Mesothelial cell of epicardium (in vitro differentiated cells): ENCODE data around the gene LAMB1. TPM values are rescaled to one million over a fixed set of nuclear protein-coding genes. Genes with fewer than 3 reads are reported as not detected.

Experiments used
- DNase-seq, 2 experiments: peaks; one replicate each; pipeline ENCODE4 v3.0.0; 2021; ENCODE audit warnings: low spot score in 2 of 2; ENCODE audit not compliant: unreplicated experiment in 2 of 2
- H3K27ac Mint-ChIP-seq: 2 replicates; pipeline ENCODE4 v1.8.0; 2021; ENCODE audit warnings: mixed read lengths
- H3K27me3 Mint-ChIP-seq: 2 replicates; pipeline ENCODE4 v1.8.0; 2021; ENCODE audit warnings: low read depth, mixed read lengths
- H3K36me3 Mint-ChIP-seq: 2 replicates; pipeline ENCODE4 v1.8.0; 2021; ENCODE audit warnings: mixed read lengths
- H3K4me1 Mint-ChIP-seq: 2 replicates; pipeline ENCODE4 v1.8.0; 2021; ENCODE audit warnings: mixed read lengths
- H3K4me3 Mint-ChIP-seq: 2 replicates; pipeline ENCODE4 v1.8.0; 2021; ENCODE audit warnings: mild to moderate bottlenecking, moderate library complexity, mixed read lengths
- H3K9me3 Mint-ChIP-seq: 2 replicates; pipeline ENCODE4 v1.8.0; 2021; ENCODE audit warnings: mixed read lengths
- CTCF ChIP-seq: fragments of 200-600 bp; sonication (generic); IDR thresholded peaks from one replicate; pipeline ENCODE4 v1.5.0; 2021; ENCODE audit warnings: antibody characterized with exemption; ENCODE audit not compliant: unreplicated experiment
- total RNA-seq: library from RNA; stranded (reverse); gene quantifications from 3 replicates; pipeline ENCODE4 v1.2.1, GENCODE V29; 2021

The LAMB1 gene
- total RNA-seq, 1 donor from 2014 or later: 593 TPM

GRCh38 chr7:108007762-108008161 is 4.8 kb upstream of the LAMB1 start:
- no peak overlapping the region for H3K27ac Mint-ChIP-seq
- no peak overlapping the region for H3K4me3 Mint-ChIP-seq
- no peaks in the 10 kb centered on the region for H3K9me3 Mint-ChIP-seq
- H3K36me3 Mint-ChIP-seq: no peaks in the 10 kb centered on the region
- no peak for TF ChIP-seq CTCF
- no peaks in the 10 kb centered on the region for H3K27me3 Mint-ChIP-seq
- no peak for DNase-seq
- H3K4me1 Mint-ChIP-seq: peaks cover 40% of the 10 kb centered on the region

- H3K4me3 Mint-ChIP-seq: no peak overlapping the region
- no peaks in the 10 kb centered on the region for H3K27me3 Mint-ChIP-seq
These were observed 4.3 kb upstream of the LAMB1 start for GRCh38 chr7:108007261-108007660.

GRCh38 chr7:108004220-108005142 is 1.5 kb upstream of the LAMB1 start:
- no peaks in the 10 kb centered on the region for H3K36me3 Mint-ChIP-seq
- no peak for DNase-seq
- H3K4me1 Mint-ChIP-seq: peaks cover 44% of the 10 kb centered on the region
- H3K27me3 Mint-ChIP-seq: no peaks in the 10 kb centered on the region
- no peaks in the 10 kb centered on the region for H3K9me3 Mint-ChIP-seq
- peak overlapping the region; percentile 37 for H3K27ac Mint-ChIP-seq
- peak overlapping the region; percentile 85 for H3K4me3 Mint-ChIP-seq
- no peak for TF ChIP-seq CTCF

More at GRCh38 chr7:108007261-108007660, 4.3 kb upstream of the LAMB1 start:
- no peaks in the 10 kb centered on the region for H3K9me3 Mint-ChIP-seq
- no peak for TF ChIP-seq CTCF
- no peak for DNase-seq
- no peaks in the 10 kb centered on the region for H3K36me3 Mint-ChIP-seq
- H3K27ac Mint-ChIP-seq: peak overlapping the region; percentile 76
- H3K4me1 Mint-ChIP-seq: peaks cover 37% of the 10 kb centered on the region

GRCh38 chr7:108003599-108003935 is 606 bp upstream of the LAMB1 start:
- H3K9me3 Mint-ChIP-seq: no peaks in the 10 kb centered on the region
- peak overlapping the region; percentile 85 for H3K4me3 Mint-ChIP-seq
- H3K4me1 Mint-ChIP-seq: peaks cover 53% of the 10 kb centered on the region
- peak overlapping the region; percentile 37 for H3K27ac Mint-ChIP-seq
- TF ChIP-seq CTCF: no peak
- no peak for DNase-seq
- no peaks in the 10 kb centered on the region for H3K36me3 Mint-ChIP-seq
- H3K27me3 Mint-ChIP-seq: no peaks in the 10 kb centered on the region

- no peak for TF ChIP-seq CTCF
- Mint-ChIP-seq H3K4me1 (peaks cover 57% of the 10 kb centered on the region), H3K9me3 (no peaks in the 10 kb centered on the region), H3K4me3 (peak overlapping the region; percentile 85), H3K27me3 (no peaks in the 10 kb centered on the region), H3K27ac (peak overlapping the region; percentile 95), H3K36me3 (peaks cover 3% of the 10 kb centered on the region)
- no peak for DNase-seq
These were observed 916 bp downstream of the LAMB1 start for GRCh38 chr7:108001764-108002725.
